Neural cell (in vitro differentiated cells): ENCODE results near the gene EXOC6B. TPM values are rescaled to one million over a fixed set of nuclear protein-coding genes. Genes with fewer than 3 reads are reported as not detected.

Source experiments
- H2AFZ ChIP-seq: fragments of 200-600, 300-800 bp; sonication (generic), shearing (Covaris generic); 2 replicates; pipeline ENCODE4 v1.6.0; 2014; ENCODE audit warnings: low read depth, mild to moderate bottlenecking, antibody characterized with exemption, low read length, moderate library complexity
- H3F3A ChIP-seq: fragments of 200-600 bp; shearing (Covaris generic); 2 replicates; pipeline ENCODE4 v1.6.1; 2016; ENCODE audit warnings: mild to moderate bottlenecking, moderate library complexity, mixed read lengths, antibody characterized with exemption, low read length; ENCODE audit not compliant: insufficient read depth, poor library complexity, severe bottlenecking
- H3K27ac ChIP-seq: fragments of 200-600, 300-800 bp; sonication (generic), shearing (Covaris generic); 2 replicates; pipeline ENCODE4 v1.5.1; 2014; ENCODE audit warnings: mild to moderate bottlenecking, low read length, moderate library complexity
- H3K27me3 ChIP-seq: fragments of 300-800, 200-600 bp; sonication (generic), shearing (Covaris generic); 2 replicates; pipeline ENCODE4 v1.6.0; 2014; ENCODE audit warnings: mild to moderate bottlenecking, low read depth, low read length, moderate library complexity; ENCODE audit not compliant: insufficient read depth
- H3K36me3 ChIP-seq: fragments of 300-800, 200-600 bp; sonication (generic), shearing (Covaris generic); 2 replicates; pipeline ENCODE4 v1.5.1; 2014; ENCODE audit warnings: mild to moderate bottlenecking, antibody characterized with exemption, low read length, moderate library complexity; ENCODE audit not compliant: insufficient read depth
- H3K4me2 ChIP-seq: fragments of 300-800, 200-600 bp; sonication (generic), shearing (Covaris generic); 2 replicates; pipeline ENCODE4 v1.6.0; 2014; ENCODE audit warnings: mild to moderate bottlenecking, low read length
- H3K4me3 ChIP-seq: fragments of 300-800, 200-600 bp; sonication (generic), shearing (Covaris generic); 2 replicates; pipeline ENCODE4 v1.5.1; 2014; ENCODE audit warnings: mild to moderate bottlenecking, low read length, moderate library complexity
- H3K79me2 ChIP-seq: fragments of 200-600 bp; shearing (Covaris generic); replicated peaks from 2 replicates; pipeline ENCODE4 v1.6.0; 2014; ENCODE audit warnings: mild to moderate bottlenecking, low read length, moderate library complexity; ENCODE audit not compliant: insufficient read depth
- H3K9ac ChIP-seq: fragments of 300-800, 200-600 bp; sonication (generic), shearing (Covaris generic); 2 replicates; pipeline ENCODE4 v1.6.1; 2016; ENCODE audit warnings: mild to moderate bottlenecking, low read length, mixed read lengths
- H3K9me2 ChIP-seq: fragments of 200-600 bp; shearing (Covaris generic); 2 replicates; pipeline ENCODE4 v1.6.1; 2016; ENCODE audit warnings: mild to moderate bottlenecking, low read length, mixed read lengths; ENCODE audit not compliant: insufficient read depth
- H3K9me3 ChIP-seq: fragments of 200-600, 300-800 bp; sonication (generic), shearing (Covaris generic); 2 replicates; pipeline ENCODE4 v1.6.1; 2016; ENCODE audit warnings: mild to moderate bottlenecking, mixed run types, low read length, moderate library complexity, mixed read lengths
- H4K20me1 ChIP-seq: fragments of 200-600 bp; shearing (Covaris generic); 2 replicates; pipeline ENCODE4 v1.6.1; 2016; ENCODE audit warnings: mild to moderate bottlenecking, mixed run types; ENCODE audit not compliant: insufficient read depth
- CTCF ChIP-seq: fragments of 450-650 bp; IDR thresholded peaks from 2 replicates; pipeline ENCODE4 v1.5.1; 2014; ENCODE audit warnings: antibody characterized with exemption, mild to moderate bottlenecking, moderate library complexity; ENCODE audit not compliant: poor library complexity, severe bottlenecking
- EP300 ChIP-seq: fragments of 450-650 bp; conservative IDR thresholded peaks from 2 replicates; pipeline ENCODE4 v1.6.1; 2014; ENCODE audit warnings: antibody characterized with exemption, mild to moderate bottlenecking, moderate library complexity; ENCODE audit not compliant: poor library complexity, severe bottlenecking
- EZH2 ChIP-seq: fragments of 200-600, 300-800 bp; shearing (Covaris generic), sonication (generic); IDR thresholded peaks from 2 replicates; pipeline ENCODE4 v1.6.1; 2014; ENCODE audit warnings: antibody characterized with exemption, low read length, borderline replicate concordance, mild to moderate bottlenecking; ENCODE audit not compliant: insufficient read depth, poor library complexity, severe bottlenecking
- MXI1 ChIP-seq: fragments of 450-650 bp; conservative IDR thresholded peaks from 2 replicates; pipeline ENCODE4 v1.6.1; 2014; ENCODE audit warnings: antibody characterized with exemption, mild to moderate bottlenecking; ENCODE audit not compliant: poor library complexity, severe bottlenecking
- POLR2AphosphoS5 ChIP-seq: IDR thresholded peaks from 2 replicates; pipeline ENCODE4 v1.6.1; 2012
- RAD21 ChIP-seq: fragments of 450-650 bp; conservative IDR thresholded peaks from 2 replicates; pipeline ENCODE4 v1.6.1; 2014; ENCODE audit warnings: antibody characterized with exemption, mild to moderate bottlenecking, moderate library complexity
- REST ChIP-seq: IDR thresholded peaks from 2 replicates; pipeline ENCODE4 v1.6.1; 2012; ENCODE audit warnings: borderline replicate concordance
- SMC3 ChIP-seq: fragments of 450-650 bp; conservative IDR thresholded peaks from 2 replicates; pipeline ENCODE4 v1.6.1; 2014; ENCODE audit warnings: antibody characterized with exemption, mild to moderate bottlenecking, moderate library complexity; ENCODE audit not compliant: poor library complexity
- TAF1 ChIP-seq: IDR thresholded peaks from 2 replicates; pipeline ENCODE4 v1.6.1; 2012; ENCODE audit warnings: low read depth
- polyA minus RNA-seq: library from RNA; depleted of rRNA, polyadenylated mRNA; stranded (reverse); fragments of >200 nt; gene quantifications from 2 replicates; pipeline ENCODE4 v1.2.3, GENCODE V29; 2014
- polyA plus RNA-seq: library from polyadenylated mRNA; depleted of rRNA; stranded (reverse); fragments of >200 nt; gene quantifications from 2 replicates; pipeline ENCODE4 v1.2.3, GENCODE V29; 2014

EXOC6B gene
- polyA plus RNA-seq (22.6 and 23.4 TPM in 2 replicates), polyA minus RNA-seq (146 and 158 TPM in 2 replicates)

GRCh38 chr2:72825257-72826155 lies at the start of gene EXOC6B:
EXOC6B (minus strand) TSS chr2:72826033.
- no peaks in the 10 kb centered on the region for H4K20me1 ChIP-seq
- H3K27ac ChIP-seq, result peak within 1 kb of the TSS; percentile 89
- H3K27me3 ChIP-seq, result no peaks in the 10 kb centered on the region
- peak within 1 kb of the TSS; percentile 79 for H3K4me2 ChIP-seq
- peaks cover 4% of the 10 kb centered on the region for H3K36me3 ChIP-seq
- H3K9me3 ChIP-seq, result no peaks in the 10 kb centered on the region
- no peaks in the 10 kb centered on the region for H3K9me2 ChIP-seq
- no peak for TF ChIP-seq RAD21
- TF ChIP-seq TAF1, result peak; percentile 99
- peak; percentile 32 for TF ChIP-seq EP300
- TF ChIP-seq MXI1, result peak; percentile 58
- TF ChIP-seq POLR2AphosphoS5, result peak; percentile 98
- TF ChIP-seq CTCF, result peak; percentile 24
- peak; percentile 97 for TF ChIP-seq REST
- peak; percentile 12 for TF ChIP-seq SMC3
- TF ChIP-seq EZH2, result no peak
- H2AFZ ChIP-seq, result peak within 1 kb of the TSS; percentile 86
- peak within 1 kb of the TSS; percentile 96 for H3K4me3 ChIP-seq
- H3K9ac ChIP-seq, result peak within 1 kb of the TSS; percentile 94
- H3K79me2 ChIP-seq, result peaks cover 40% of the 10 kb centered on the region
- H3F3A ChIP-seq, result no peaks in the 10 kb centered on the region

- Histone ChIP-seq H3K9me2 (no peaks in the 10 kb centered on the region), H3K36me3 (no peaks in the 10 kb centered on the region), H4K20me1 (no peaks in the 10 kb centered on the region), H3K9ac (no peak overlapping the region), H3K4me2 (no peak overlapping the region), H3K27me3 (no peaks in the 10 kb centered on the region), H3K9me3 (peaks cover 3% of the 10 kb centered on the region), H2AFZ (no peak overlapping the region), H3K79me2 (no peaks in the 10 kb centered on the region), H3F3A (no peaks in the 10 kb centered on the region), H3K27ac (no peak overlapping the region), H3K4me3 (no peak overlapping the region)
- TF ChIP-seq EP300 (no peak), EZH2 (no peak), POLR2AphosphoS5 (no peak), MXI1 (no peak), RAD21 (no peak), TAF1 (no peak), REST (no peak), CTCF (no peak), SMC3 (no peak)
These were observed 46.0 kb upstream of the EXOC6B start for GRCh38 chr2:72871880-72872279.
